NCI-H1092 (cell line): Measurements from ENCODE around the gene CHADL.

ENCODE experiments used
- DNase-seq: peaks from one replicate; lab custom pipeline; 2025; lab: John Stamatoyannopoulos, UW

The CHADL gene

GRCh38 chr22:41256254-41257253, 15.8 kb upstream of the CHADL start:
- no peak for DNase-seq

GRCh38 chr22:41254230-41254629, 13.5 kb upstream of the CHADL start:
- no peak for DNase-seq

- DNase-seq, result no peak
These were observed 11.6 kb upstream of the CHADL start for GRCh38 chr22:41252365-41252764.

- DNase-seq, result no peak
These were observed 9.4 kb upstream of the CHADL start for GRCh38 chr22:41250127-41250526.

- no peak for DNase-seq
These were observed 8.7 kb upstream of the CHADL start for GRCh38 chr22:41249442-41249841.

GRCh38 chr22:41248758-41249157, 8.0 kb upstream of the CHADL start:
- no peak for DNase-seq

- DNase-seq, result no peak
These were observed 7.6 kb upstream of the CHADL start for GRCh38 chr22:41248314-41248713.

- no peak for DNase-seq
These were observed 7.0 kb upstream of the CHADL start for GRCh38 chr22:41247703-41248102.

- no peak for DNase-seq
These were observed 5.3 kb upstream of the CHADL start for GRCh38 chr22:41245917-41246499.

- no peak for DNase-seq
These were observed 2.6 kb upstream of the CHADL start for GRCh38 chr22:41243361-41243760.

- no peak for DNase-seq
These were observed 1.8 kb upstream of the CHADL start for GRCh38 chr22:41242396-41243117.

GRCh38 chr22:41241133-41241676, 474 bp upstream of the CHADL start:
- no peak for DNase-seq

GRCh38 chr22:41239443-41240128, 1.1 kb downstream of the CHADL start:
- no peak for DNase-seq

GRCh38 chr22:41238570-41239442, 1.9 kb downstream of the CHADL start:
- DNase-seq, result no peak

GRCh38 chr22:41237707-41238569, 2.8 kb downstream of the CHADL start:
- peak; percentile 70 for DNase-seq

- no peak for DNase-seq
These were observed 3.6 kb downstream of the CHADL start for GRCh38 chr22:41237036-41237706.

GRCh38 chr22:41234815-41235695, 5.7 kb downstream of the CHADL start:
- DNase-seq, result no peak

GRCh38 chr22:41231369-41231768, 9.4 kb downstream of the CHADL start:
- DNase-seq, result no peak
